ENCODE measurements around the gene LGALSL. TPM values are rescaled to one million over a fixed set of nuclear protein-coding genes. Genes with fewer than 3 reads are reported as not detected.
"Not testable (repeated sequence)": the region's sequence is repeated elsewhere in the genome, so short reads cannot be mapped to it uniquely, and the experiment has no call there.

Gene LGALSL
- total RNA-seq, 1 donor, result 3.6 TPM

DNA sequence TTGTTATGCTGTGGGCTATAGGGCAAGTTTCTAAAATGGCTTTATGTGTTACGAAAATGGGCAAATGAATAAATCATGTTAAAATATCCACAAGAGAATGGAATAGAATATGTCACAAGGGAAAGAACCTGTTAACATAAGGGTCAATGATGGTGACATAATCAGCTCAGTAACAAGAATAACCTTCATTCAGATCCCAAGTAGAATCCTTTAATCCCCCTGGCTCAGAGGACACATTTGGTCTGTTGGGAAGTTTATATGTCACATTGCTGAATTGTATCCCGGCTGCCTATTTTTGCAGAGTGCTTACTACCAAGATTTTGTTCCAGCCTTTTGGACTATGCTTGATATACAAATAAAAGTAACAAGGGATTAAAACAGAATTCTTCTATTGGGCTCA lies 13.1 kb upstream of the LGALSL start:
- Histone ChIP-seq H3K4me3 (ENCODE audit: insufficient read depth, low read length) (no peak overlapping the region), H4K20me1 (ENCODE audit: insufficient read depth, low read length) (no peaks in the 10 kb centered on the region), H3K4me2 (ENCODE audit: insufficient read depth, low read length) (no peak overlapping the region), H3K9me3 (ENCODE audit: low read depth, low read length) (no peaks in the 10 kb centered on the region), H3K36me3 (ENCODE audit: insufficient read depth, low read length) (no peaks in the 10 kb centered on the region), H3K79me2 (ENCODE audit: insufficient read depth, low read length) (no peaks in the 10 kb centered on the region), H3K27ac (ENCODE audit: low read depth, low read length) (no peak overlapping the region), H3K4me1 (ENCODE audit: insufficient read depth, low read length) (no peaks in the 10 kb centered on the region), H2AFZ (ENCODE audit: low read length) (no peak overlapping the region), H3K27me3 (ENCODE audit: insufficient read depth, low read length) (peaks cover 67% of the 10 kb centered on the region)
- no peak for DNase-seq (ENCODE audit: insufficient read length, low spot score, missing footprints)
- TF ChIP-seq, protein P1, sequence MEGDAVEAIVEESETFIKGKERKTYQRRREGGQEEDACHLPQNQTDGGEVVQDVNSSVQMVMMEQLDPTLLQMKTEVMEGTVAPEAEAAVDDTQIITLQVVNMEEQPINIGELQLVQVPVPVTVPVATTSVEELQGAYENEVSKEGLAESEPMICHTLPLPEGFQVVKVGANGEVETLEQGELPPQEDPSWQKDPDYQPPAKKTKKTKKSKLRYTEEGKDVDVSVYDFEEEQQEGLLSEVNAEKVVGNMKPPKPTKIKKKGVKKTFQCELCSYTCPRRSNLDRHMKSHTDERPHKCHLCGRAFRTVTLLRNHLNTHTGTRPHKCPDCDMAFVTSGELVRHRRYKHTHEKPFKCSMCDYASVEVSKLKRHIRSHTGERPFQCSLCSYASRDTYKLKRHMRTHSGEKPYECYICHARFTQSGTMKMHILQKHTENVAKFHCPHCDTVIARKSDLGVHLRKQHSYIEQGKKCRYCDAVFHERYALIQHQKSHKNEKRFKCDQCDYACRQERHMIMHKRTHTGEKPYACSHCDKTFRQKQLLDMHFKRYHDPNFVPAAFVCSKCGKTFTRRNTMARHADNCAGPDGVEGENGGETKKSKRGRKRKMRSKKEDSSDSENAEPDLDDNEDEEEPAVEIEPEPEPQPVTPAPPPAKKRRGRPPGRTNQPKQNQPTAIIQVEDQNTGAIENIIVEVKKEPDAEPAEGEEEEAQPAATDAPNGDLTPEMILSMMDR (IDR thresholded peaks at IDR 0.05; ENCODE audit: extremely low read depth, low read depth, low read length), result no peak

DNA sequence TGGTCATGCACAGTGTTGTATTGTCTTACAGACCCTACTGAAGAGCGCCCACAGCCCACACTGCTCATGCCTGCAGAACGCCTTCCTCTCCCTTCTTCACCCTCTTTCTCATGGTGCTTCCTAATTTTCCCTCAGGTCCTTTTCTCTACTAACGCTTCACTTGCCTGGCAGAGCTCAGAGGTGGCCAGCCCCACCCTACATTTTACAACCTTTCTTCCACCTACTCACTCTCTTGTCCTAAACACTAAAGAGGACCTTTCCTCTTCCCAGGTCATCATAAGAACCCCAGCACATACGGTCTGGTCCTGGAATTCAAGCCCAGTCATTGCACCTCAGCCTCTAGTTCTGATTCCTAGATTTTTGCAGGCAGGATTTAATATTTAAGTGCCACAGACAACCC lies 11.7 kb upstream of the LGALSL start:
- H3K27ac ChIP-seq (ENCODE audit: low read depth, low read length), result no peak overlapping the region
- no peak overlapping the region for H3K4me3 ChIP-seq (ENCODE audit: insufficient read depth, low read length)
- H2AFZ ChIP-seq (ENCODE audit: low read length), result no peak overlapping the region
- TF ChIP-seq, protein P1 (IDR thresholded peaks at IDR 0.05; ENCODE audit: extremely low read depth, low read depth, low read length), result no peak
- H3K4me2 ChIP-seq (ENCODE audit: insufficient read depth, low read length), result no peak overlapping the region
- H3K9me3 ChIP-seq (ENCODE audit: low read depth, low read length), result no peaks in the 10 kb centered on the region
- H3K27me3 ChIP-seq (ENCODE audit: insufficient read depth, low read length), result peaks cover 62% of the 10 kb centered on the region
- no peaks in the 10 kb centered on the region for H4K20me1 ChIP-seq (ENCODE audit: insufficient read depth, low read length)
- no peak for DNase-seq (ENCODE audit: insufficient read length, low spot score, missing footprints)
- no peaks in the 10 kb centered on the region for H3K4me1 ChIP-seq (ENCODE audit: insufficient read depth, low read length)
- no peaks in the 10 kb centered on the region for H3K79me2 ChIP-seq (ENCODE audit: insufficient read depth, low read length)
- H3K36me3 ChIP-seq (ENCODE audit: insufficient read depth, low read length), result no peaks in the 10 kb centered on the region

DNA sequence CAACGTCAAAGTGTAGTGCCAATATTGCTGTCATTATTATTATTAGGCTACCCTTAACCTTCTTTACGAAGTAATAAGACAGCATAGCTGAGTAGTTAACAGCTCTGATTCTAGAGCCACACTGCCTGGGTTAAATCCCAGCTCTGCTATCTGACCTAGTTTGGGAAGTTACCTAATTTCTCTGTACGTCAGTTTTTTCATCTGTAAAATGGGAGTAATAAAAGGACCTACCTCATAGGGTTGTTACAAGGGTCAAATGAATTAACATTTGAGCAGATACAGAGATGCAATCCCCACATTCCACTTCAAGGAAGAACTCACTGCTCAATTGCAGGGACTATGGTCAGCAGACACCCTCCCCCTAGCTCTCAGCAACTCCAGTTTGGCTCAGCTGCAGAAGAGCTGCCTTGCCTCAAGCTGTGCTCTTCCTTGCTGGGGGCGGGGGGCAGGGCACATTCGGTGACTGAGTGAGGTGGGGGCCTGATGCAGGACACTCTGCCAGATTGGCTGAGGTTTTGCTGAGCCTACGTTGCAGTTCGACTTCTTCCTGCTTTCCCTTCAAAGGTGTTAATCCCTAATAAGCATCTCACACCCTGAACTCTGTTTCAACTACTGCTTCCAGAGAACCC lies 11.0 kb upstream of the LGALSL start:
- Histone ChIP-seq H3K4me1 (ENCODE audit: insufficient read depth, low read length) (no peaks in the 10 kb centered on the region), H2AFZ (ENCODE audit: low read length) (no peak overlapping the region), H3K9me3 (ENCODE audit: low read depth, low read length) (no peaks in the 10 kb centered on the region), H3K4me3 (ENCODE audit: insufficient read depth, low read length) (no peak overlapping the region), H3K79me2 (ENCODE audit: insufficient read depth, low read length) (no peaks in the 10 kb centered on the region), H4K20me1 (ENCODE audit: insufficient read depth, low read length) (no peaks in the 10 kb centered on the region), H3K27me3 (ENCODE audit: insufficient read depth, low read length) (peaks cover 60% of the 10 kb centered on the region), H3K36me3 (ENCODE audit: insufficient read depth, low read length) (no peaks in the 10 kb centered on the region), H3K4me2 (ENCODE audit: insufficient read depth, low read length) (no peak overlapping the region), H3K27ac (ENCODE audit: low read depth, low read length) (no peak overlapping the region)
- no peak for DNase-seq (ENCODE audit: insufficient read length, low spot score, missing footprints)
- TF ChIP-seq, protein P1 (IDR thresholded peaks at IDR 0.05; ENCODE audit: extremely low read depth, low read depth, low read length), result no peak

DNA sequence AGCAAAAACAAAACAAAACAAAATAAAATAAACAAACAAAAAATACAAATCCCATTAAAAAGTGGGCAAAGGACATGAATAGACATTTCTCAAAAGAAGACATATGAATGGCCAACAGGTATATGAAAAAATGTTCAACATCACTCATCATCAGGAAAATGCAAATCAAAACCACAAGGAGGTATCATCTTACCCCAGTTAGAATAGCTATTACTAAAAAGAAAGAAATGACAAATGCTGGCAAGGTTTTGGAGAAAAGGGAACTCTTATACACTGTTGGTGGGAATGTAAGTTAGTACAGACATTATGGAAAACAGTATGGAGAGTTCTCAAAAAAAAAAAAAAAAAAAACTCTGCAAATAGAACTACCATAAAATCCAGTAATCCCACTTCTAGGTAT lies 8.0 kb upstream of the LGALSL start:
- not testable (repeated sequence) for H3K79me2 ChIP-seq (ENCODE audit: insufficient read depth, low read length); H3K4me2 ChIP-seq (ENCODE audit: insufficient read depth, low read length); H4K20me1 ChIP-seq (ENCODE audit: insufficient read depth, low read length); H2AFZ ChIP-seq (ENCODE audit: low read length); H3K9me3 ChIP-seq (ENCODE audit: low read depth, low read length); H3K4me3 ChIP-seq (ENCODE audit: insufficient read depth, low read length); H3K27ac ChIP-seq (ENCODE audit: low read depth, low read length); H3K36me3 ChIP-seq (ENCODE audit: insufficient read depth, low read length); DNase-seq (ENCODE audit: insufficient read length, low spot score, missing footprints); H3K4me1 ChIP-seq (ENCODE audit: insufficient read depth, low read length)
- H3K27me3 ChIP-seq (ENCODE audit: insufficient read depth, low read length), result peaks cover 32% of the 10 kb centered on the region

Measured in osteoblast (primary cell).